ENCODE measurements around the gene MAX.

MAX gene

GRCh38 chr14:65072256-65072655 is 30.1 kb downstream of the MAX start:
- no peak for DNase-seq

- DNase-seq = no peak
Measured at GRCh38 chr14:65071544-65071943, 30.8 kb downstream of the MAX start.

- peak; percentile 96 for DNase-seq
Measured at GRCh38 chr14:65070471-65070976, 31.8 kb downstream of the MAX start.

- no peak for DNase-seq
Measured at GRCh38 chr14:65069874-65070413, 32.4 kb downstream of the MAX start.

- no peak for DNase-seq
Measured at GRCh38 chr14:65065719-65066118, 36.6 kb downstream of the MAX start.

GRCh38 chr14:65062096-65063075 is 39.9 kb downstream of the MAX start:
- no peak for DNase-seq

- DNase-seq = no peak
Measured at GRCh38 chr14:65057695-65058094, 44.6 kb downstream of the MAX start.

GRCh38 chr14:65054471-65055085 is 47.7 kb downstream of the MAX start:
- DNase-seq = no peak

GRCh38 chr14:65053466-65053865 is 48.9 kb downstream of the MAX start:
- no peak for DNase-seq

- no peak for DNase-seq
Measured at GRCh38 chr14:65052832-65053231, 49.5 kb downstream of the MAX start.

- DNase-seq = no peak
Measured at GRCh38 chr14:65045709-65046108, 56.6 kb downstream of the MAX start.

GRCh38 chr14:65045006-65045405 is 57.3 kb downstream of the MAX start:
- no peak for DNase-seq

GRCh38 chr14:65044596-65044959 is 57.7 kb downstream of the MAX start:
- no peak for DNase-seq

- no peak for DNase-seq
Measured at GRCh38 chr14:65043893-65044595, 58.3 kb downstream of the MAX start.

GRCh38 chr14:65042731-65043372 is 59.5 kb downstream of the MAX start:
- DNase-seq = no peak

- no peak for DNase-seq
Measured at GRCh38 chr14:65042296-65042695, 60.0 kb downstream of the MAX start.

GRCh38 chr14:65041434-65041915 is 60.8 kb downstream of the MAX start:
- no peak for DNase-seq

- no peak for DNase-seq
Measured at GRCh38 chr14:65040666-65041433, 61.5 kb downstream of the MAX start.

- no peak for DNase-seq
Measured at GRCh38 chr14:65038966-65039365, 63.4 kb downstream of the MAX start.

GRCh38 chr14:65035049-65035448 is 67.3 kb downstream of the MAX start:
- peak; percentile 9 for DNase-seq

- no peak for DNase-seq
Measured at GRCh38 chr14:65034021-65034420, 68.3 kb downstream of the MAX start.

GRCh38 chr14:65033181-65033580 is 69.1 kb downstream of the MAX start:
- no peak for DNase-seq
